Keratinocyte (primary cell): Measurements from ENCODE around the gene CD209. TPM values are rescaled to one million over a fixed set of nuclear protein-coding genes. Genes with fewer than 3 reads are reported as not detected.

Experiments used
- DNase-seq: peaks from one replicate; pipeline ENCODE4 v3.0.0-alpha.2; 2011; ENCODE audit warnings: low read depth, missing footprints, low spot score
- FAIRE-seq: peaks from 2 replicates; lab custom pipeline; 2011; peaks lifted over from hg19 to GRCh38; lab: Jason Lieb, UNC
- H2AFZ ChIP-seq: 2 replicates; pipeline ENCODE4 v1.6.0; 2012; ENCODE audit warnings: low read length, control low read depth, inconsistent platforms; ENCODE audit not compliant: control insufficient read depth
- H3K27ac ChIP-seq: 2 replicates; pipeline ENCODE4 v1.5.1; 2011; ENCODE audit warnings: low read length; ENCODE audit not compliant: control insufficient read depth, insufficient read depth
- H3K27me3 ChIP-seq: 3 replicates; pipeline ENCODE4 v1.6.0; 2011; ENCODE audit warnings: low read length; ENCODE audit not compliant: control insufficient read depth, insufficient read depth; ENCODE audit errors: extremely low read depth
- H3K36me3 ChIP-seq, 2 experiments: 2 replicates in 1 of 2; 3 replicates in 1 of 2; pipeline ENCODE4 v1.5.1; 2011; ENCODE audit warnings: low read length in 2 of 2, mild to moderate bottlenecking in 1 of 2; ENCODE audit not compliant: control insufficient read depth in 2 of 2, insufficient read depth in 2 of 2; ENCODE audit errors: extremely low read depth in 1 of 2
- H3K4me1 ChIP-seq: 3 replicates; pipeline ENCODE4 v1.5.1; 2011; ENCODE audit warnings: low read length; ENCODE audit not compliant: control insufficient read depth, insufficient read depth; ENCODE audit errors: extremely low read depth
- H3K4me2 ChIP-seq: 3 replicates; pipeline ENCODE4 v1.6.0; 2011; ENCODE audit warnings: low read depth, low read length; ENCODE audit not compliant: control insufficient read depth, insufficient read depth; ENCODE audit errors: extremely low read depth
- H3K4me3 ChIP-seq, 3 experiments: fragments of 200-600 bp in 1 of 3; sonication (generic) in 1 of 3; 2 replicates in 2 of 3; 3 replicates in 1 of 3; pipeline ENCODE4 v1.5.1; 2011 to 2016; ENCODE audit warnings: low read length in 3 of 3, mild to moderate bottlenecking in 3 of 3, control low read depth in 2 of 3, inconsistent platforms in 1 of 3, low read depth in 1 of 3, mixed read lengths in 1 of 3, mixed run types in 1 of 3, moderate library complexity in 1 of 3; ENCODE audit not compliant: control insufficient read depth in 2 of 3, insufficient read depth in 2 of 3; ENCODE audit errors: extremely low read depth in 1 of 3
- H3K79me2 ChIP-seq: 2 replicates; pipeline ENCODE4 v1.6.0; 2012; ENCODE audit warnings: low read length; ENCODE audit not compliant: control insufficient read depth, insufficient read depth
- H3K9ac ChIP-seq: 3 replicates; pipeline ENCODE4 v1.6.0; 2011; ENCODE audit warnings: low read length; ENCODE audit not compliant: control insufficient read depth, insufficient read depth; ENCODE audit errors: extremely low read depth
- H3K9me1 ChIP-seq: 3 replicates; pipeline ENCODE4 v1.6.0; 2011; ENCODE audit warnings: low read length; ENCODE audit not compliant: control insufficient read depth, insufficient read depth; ENCODE audit errors: extremely low read depth
- H3K9me3 ChIP-seq: 2 replicates; pipeline ENCODE4 v1.5.1; 2012; ENCODE audit warnings: low read depth, low read length; ENCODE audit not compliant: control insufficient read depth
- H4K20me1 ChIP-seq: 3 replicates; pipeline ENCODE4 v1.6.0; 2011; ENCODE audit warnings: low read length; ENCODE audit not compliant: control insufficient read depth, insufficient read depth; ENCODE audit errors: extremely low read depth
- EZH2 ChIP-seq: IDR thresholded peaks from one replicate; pipeline ENCODE4 v1.6.1; 2012; ENCODE audit warnings: inconsistent platforms, mild to moderate bottlenecking, low read length, moderate library complexity
- dilution Hi-C: fragments of 300-500 bp; cut with MboI; formaldehyde crosslinking; loops from one replicate; pipeline ENCODE4 v1.7.0; 2020; ENCODE audit warnings: low sequenced_read_pairs; ENCODE audit not compliant: extremely low pct_ligation_motif_present
- polyA plus RNA-seq, 5 experiments: library from polyadenylated mRNA; depleted of rRNA in 3 of 5; stranded (reverse) in 3 of 5; stranded (forward) in 1 of 5; unstranded in 1 of 5; fragments of >200 nt; gene quantifications; 1 replicate in 1 of 5; 2 replicates in 3 of 5; 3 replicates in 1 of 5; pipeline versions ENCODE4 v1.2.1 to v1.2.3, GENCODE V29; 2011 to 2012; ENCODE audit warnings: missing spikeins in 2 of 5, low read depth in 1 of 5, low replicate concordance in 1 of 5
- TF ChIP-seq, protein P1 (sequence below), 3 experiments: IDR thresholded peaks in 1 of 3; conservative IDR thresholded peaks in 1 of 3; optimal IDR thresholded peaks in 1 of 3; 2 replicates in 2 of 3; 3 replicates in 1 of 3; pipeline versions ENCODE3 to v1.5.1; 2011; ENCODE audit warnings: low read length in 3 of 3, mild to moderate bottlenecking in 3 of 3, moderate library complexity in 2 of 3, control low read depth in 1 of 3, inconsistent platforms in 1 of 3; ENCODE audit not compliant: insufficient read depth in 2 of 3; ENCODE audit errors: extremely low read depth in 1 of 3

Gene CD209
- polyA plus RNA-seq, 1 donor (not counting 4 experiments of a cell fraction or from before 2014, with no cell fraction given), result not detected

DNA sequence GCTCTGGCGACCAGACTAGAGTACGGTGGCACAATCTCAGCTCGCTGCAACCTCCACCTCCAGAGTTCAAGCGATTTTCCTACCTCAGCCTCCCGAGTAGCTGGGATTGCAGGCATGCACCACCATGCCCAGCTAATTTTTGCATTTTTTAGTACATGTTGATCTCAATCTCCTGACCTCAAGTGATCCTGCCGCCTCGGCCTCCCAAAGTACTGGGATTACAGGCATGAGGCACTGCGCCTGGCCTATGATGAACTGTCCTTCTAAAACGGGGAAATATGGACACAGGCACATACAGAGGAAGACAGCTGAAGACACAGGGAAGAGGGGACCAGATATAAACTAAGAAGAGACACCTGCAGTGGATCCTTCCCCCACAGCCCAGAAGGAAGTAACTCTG, 28.4 kb upstream of the CD209 start:
- dilution Hi-C loops, result no loop called here
- no peak for TF ChIP-seq EZH2
- TF ChIP-seq, protein P1, sequence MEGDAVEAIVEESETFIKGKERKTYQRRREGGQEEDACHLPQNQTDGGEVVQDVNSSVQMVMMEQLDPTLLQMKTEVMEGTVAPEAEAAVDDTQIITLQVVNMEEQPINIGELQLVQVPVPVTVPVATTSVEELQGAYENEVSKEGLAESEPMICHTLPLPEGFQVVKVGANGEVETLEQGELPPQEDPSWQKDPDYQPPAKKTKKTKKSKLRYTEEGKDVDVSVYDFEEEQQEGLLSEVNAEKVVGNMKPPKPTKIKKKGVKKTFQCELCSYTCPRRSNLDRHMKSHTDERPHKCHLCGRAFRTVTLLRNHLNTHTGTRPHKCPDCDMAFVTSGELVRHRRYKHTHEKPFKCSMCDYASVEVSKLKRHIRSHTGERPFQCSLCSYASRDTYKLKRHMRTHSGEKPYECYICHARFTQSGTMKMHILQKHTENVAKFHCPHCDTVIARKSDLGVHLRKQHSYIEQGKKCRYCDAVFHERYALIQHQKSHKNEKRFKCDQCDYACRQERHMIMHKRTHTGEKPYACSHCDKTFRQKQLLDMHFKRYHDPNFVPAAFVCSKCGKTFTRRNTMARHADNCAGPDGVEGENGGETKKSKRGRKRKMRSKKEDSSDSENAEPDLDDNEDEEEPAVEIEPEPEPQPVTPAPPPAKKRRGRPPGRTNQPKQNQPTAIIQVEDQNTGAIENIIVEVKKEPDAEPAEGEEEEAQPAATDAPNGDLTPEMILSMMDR (optimal IDR thresholded peaks at IDR 0.05 in 1 of 3, IDR thresholded peaks at IDR 0.05 in 1 of 3, conservative IDR thresholded peaks at IDR 0.05 in 1 of 3; ENCODE audit: extremely low read depth in 1 of 3, insufficient read depth in 2 of 3, low read length in 3 of 3), result no peak
- no peak overlapping the region for H3K4me3 ChIP-seq
- H3K4me2 ChIP-seq, result no peak overlapping the region
- H3K79me2 ChIP-seq, result no peaks in the 10 kb centered on the region
- DNase-seq (no peak), FAIRE-seq (no peak)
- H3K4me1 ChIP-seq, result peaks cover 22% of the 10 kb centered on the region
- no peaks in the 10 kb centered on the region for H3K9me1 ChIP-seq
- H3K9ac ChIP-seq, result no peak overlapping the region
- peaks cover 2% of the 10 kb centered on the region for H3K9me3 ChIP-seq
- no peak overlapping the region for H3K27ac ChIP-seq
- no peaks in the 10 kb centered on the region for H3K36me3 ChIP-seq
- no peak overlapping the region for H2AFZ ChIP-seq
- no peaks in the 10 kb centered on the region for H4K20me1 ChIP-seq
- H3K27me3 ChIP-seq, result peaks cover 7% of the 10 kb centered on the region

DNA sequence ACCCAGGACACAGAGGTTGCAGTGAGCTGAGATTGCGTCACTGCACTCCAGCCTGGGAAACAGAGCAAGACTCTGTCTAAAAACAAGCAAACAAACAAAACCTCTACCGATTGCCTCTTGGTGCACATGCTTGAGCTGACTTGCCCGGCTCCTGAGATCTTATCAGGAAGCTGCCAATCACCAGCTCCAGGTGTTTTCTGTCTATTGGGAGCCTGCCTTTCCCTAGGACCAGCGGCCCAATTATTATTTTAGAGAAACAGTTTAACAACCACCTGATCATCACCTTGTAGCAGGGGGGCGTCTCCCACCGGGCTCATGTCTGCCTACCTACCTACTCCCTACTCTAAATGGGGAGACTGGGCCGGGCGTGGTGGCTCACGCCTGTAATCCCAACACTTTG, 26.5 kb upstream of the CD209 start:
- TF ChIP-seq, protein P1 (optimal IDR thresholded peaks at IDR 0.05 in 1 of 3, IDR thresholded peaks at IDR 0.05 in 1 of 3, conservative IDR thresholded peaks at IDR 0.05 in 1 of 3; ENCODE audit: extremely low read depth in 1 of 3, insufficient read depth in 2 of 3, low read length in 3 of 3), result no peak
- TF ChIP-seq EZH2, result no peak
- Histone ChIP-seq H3K79me2 (no peaks in the 10 kb centered on the region), H3K27me3 (no peaks in the 10 kb centered on the region), H4K20me1 (no peaks in the 10 kb centered on the region), H3K36me3 (no peaks in the 10 kb centered on the region), H3K4me1 (peaks cover 22% of the 10 kb centered on the region), H3K9me1 (no peaks in the 10 kb centered on the region), H3K9me3 (no peaks in the 10 kb centered on the region), H3K4me3 (no peak overlapping the region), H3K9ac (no peak overlapping the region), H2AFZ (no peak overlapping the region), H3K27ac (no peak overlapping the region), H3K4me2 (peak overlapping the region; percentile 37)
- dilution Hi-C loops, result no loop called here
- peak; percentile 35 for DNase-seq
- peak; percentile 49 for FAIRE-seq
